Stimulated activated CD4-positive, alpha-beta T cell treated with anti-CD3 and anti-CD28 coated beads, Interleukin-1b, Interleukin-23, amount 100 ng/mL, for 1 hour (primary cell): ENCODE results near the gene TAF1A.

Experiments used
- DNase-seq, 2 donors: peaks; one replicate each; pipeline ENCODE4 v3.0.0-alpha.2; 2020; ENCODE audit warnings: low read depth in 2 of 2

The TAF1A gene

DNA sequence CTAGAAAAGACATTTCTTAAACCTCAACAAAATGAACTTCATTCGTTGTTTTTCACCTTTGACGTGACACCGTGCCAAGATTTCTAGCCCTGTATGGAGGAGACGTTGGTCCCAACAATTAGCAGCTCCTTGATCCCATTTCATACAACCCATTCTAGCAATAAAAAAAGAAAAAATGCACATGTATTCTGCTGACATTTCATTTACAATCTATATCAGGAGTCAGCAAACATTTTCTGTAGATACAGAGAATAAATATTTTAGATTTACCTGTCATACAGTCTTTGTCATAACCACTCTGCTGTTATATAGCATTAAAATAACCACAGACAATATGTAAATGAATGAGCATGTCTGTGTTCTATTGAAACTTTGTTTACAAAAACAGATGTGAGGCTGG is 7.0 kb upstream of the TAF1A start:
- no peak for DNase-seq

DNA sequence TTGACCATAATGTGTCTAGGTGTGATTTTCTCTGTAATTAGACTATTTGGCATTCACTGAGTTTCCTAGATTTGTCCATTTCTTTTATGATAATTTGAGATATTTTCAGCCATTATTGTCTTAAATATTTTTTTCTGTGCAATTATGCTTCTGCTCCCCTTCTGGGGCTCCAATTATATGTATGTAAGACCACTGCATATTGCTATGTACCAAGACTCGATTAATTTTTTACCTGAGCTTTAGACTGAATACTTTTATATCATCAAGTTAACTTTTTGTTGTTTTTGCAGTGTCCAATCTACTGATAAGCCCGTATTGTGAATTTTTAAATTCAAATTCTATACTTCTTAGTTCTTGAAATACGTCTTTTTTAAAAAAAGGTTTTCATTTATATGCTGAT is 5.1 kb upstream of the TAF1A start:
- no peak for DNase-seq

DNA sequence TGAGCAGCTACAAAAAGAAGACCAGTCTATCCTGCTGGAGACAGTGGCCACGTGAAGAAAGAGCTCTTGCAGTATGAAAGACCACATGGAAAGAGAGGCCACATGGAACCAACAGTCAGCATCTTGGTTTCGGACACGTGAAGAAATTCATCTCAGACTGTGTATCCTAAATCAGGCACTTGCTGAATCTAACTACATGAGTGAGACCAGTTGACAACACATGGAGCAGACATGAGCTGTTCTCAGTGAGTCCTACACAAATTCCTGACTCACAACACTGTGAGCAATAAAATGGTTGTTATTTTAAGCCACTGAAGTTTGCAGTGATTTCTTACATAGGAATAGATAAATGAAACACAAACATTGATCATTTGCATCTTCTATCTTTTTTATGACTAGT is 2.4 kb upstream of the TAF1A start:
- no peak for DNase-seq

DNA sequence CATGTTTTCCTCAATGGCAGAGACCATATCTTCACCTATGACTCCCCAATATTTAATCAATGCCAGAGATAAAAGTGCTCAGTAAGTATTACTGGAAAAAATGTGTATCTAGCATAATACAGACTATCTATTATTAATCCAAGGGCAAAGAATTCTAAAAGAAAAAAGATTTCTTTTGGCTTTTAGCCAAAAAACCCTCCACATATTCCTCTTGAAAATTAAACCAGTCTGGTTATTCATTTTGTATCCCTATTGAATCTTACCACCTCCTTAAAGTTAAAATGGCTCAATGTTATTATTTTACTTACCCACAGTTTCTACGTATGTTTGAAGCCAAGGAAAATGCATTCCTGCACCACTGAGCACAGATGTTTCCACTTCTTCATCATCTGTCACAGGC is 1.6 kb downstream of the TAF1A start:
- no peak for DNase-seq

DNA sequence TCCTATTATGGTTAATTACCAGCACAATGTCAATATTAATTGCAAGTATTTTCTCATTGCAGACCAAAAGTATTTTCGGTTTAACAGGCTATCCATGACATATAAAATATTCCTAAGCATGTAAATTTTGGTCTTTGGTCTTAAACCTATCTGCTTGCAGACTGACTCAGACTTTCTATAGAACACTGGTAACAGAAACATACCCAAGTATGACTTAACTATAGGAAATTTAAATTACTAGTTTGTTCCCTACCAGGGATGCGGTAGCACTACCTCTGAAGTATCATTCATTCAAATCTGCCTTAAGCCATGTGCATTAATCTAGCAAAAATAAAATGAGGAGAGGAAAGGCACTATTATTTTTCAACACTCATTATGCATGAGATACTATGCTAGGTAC is 2.9 kb downstream of the TAF1A start:
- no peak for DNase-seq

DNA sequence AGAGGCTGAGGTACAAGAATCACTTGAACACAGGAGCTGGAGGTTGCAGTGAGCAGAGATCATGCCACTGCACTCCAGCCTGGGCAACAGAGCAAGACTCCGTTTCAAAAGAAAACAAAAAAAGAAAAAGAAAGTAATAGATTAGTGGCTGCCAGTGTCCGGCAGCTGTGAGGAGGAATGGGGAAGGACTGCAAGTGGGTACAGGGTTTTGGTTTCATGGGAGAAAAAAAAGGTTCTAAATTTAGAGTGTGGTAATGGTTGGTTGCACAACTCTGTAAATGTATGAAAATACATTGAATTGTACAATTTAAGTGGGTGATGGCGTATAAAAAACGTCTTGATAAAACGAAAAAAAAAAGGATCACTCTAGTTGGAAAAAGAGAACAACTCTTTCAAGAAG is 6.7 kb downstream of the TAF1A start:
- no peak for DNase-seq

DNA sequence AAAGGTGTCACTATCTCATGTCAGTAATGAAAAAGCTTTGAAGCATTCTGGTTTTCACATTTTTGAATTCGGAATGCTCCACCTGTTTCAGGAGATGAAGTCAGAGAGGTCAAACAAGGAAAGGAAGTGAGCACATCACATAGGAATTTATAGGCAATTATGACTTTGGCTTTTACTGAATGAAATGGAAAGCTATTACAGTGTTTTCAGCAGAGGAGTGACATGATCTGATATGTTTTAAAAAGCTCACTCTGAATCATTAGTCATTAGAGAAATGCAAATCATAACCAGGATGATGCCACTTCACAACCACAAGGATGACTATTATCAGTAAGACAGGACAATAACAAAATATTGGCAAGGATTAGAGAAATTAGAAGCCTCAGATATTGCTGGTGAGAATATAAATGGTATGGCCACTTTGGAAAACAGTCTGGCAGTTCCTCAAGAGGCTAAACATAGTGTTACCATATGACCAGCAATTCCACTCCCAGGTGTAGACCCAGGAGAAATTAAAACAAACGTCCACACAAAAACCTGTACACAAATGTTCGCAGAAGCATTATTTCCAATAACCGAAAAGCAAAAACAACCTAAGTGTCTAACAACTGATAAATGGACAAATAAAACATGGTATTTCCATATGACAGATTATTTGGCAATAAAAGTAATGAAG is 7.5 kb downstream of the TAF1A start:
- DNase-seq: no peak

DNA sequence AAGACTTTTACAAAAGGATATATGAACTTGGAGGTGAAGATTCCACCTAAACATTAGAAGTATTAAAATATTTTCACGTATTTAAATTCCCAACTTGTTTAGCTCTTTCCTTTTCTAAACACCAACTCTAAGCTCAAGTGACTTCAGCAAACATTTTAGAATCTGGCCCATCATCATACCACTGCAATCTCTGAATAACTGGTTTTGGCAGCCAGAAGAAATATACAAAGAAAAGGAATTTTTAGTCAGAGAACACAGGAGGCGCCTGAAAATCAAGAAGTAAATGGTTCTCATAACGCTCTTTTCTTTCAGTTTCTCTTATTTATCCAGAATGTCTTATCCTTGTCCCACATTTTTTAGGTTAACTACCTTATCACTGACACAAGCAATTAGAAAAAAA is 10.4 kb downstream of the TAF1A start:
- no peak for DNase-seq

DNA sequence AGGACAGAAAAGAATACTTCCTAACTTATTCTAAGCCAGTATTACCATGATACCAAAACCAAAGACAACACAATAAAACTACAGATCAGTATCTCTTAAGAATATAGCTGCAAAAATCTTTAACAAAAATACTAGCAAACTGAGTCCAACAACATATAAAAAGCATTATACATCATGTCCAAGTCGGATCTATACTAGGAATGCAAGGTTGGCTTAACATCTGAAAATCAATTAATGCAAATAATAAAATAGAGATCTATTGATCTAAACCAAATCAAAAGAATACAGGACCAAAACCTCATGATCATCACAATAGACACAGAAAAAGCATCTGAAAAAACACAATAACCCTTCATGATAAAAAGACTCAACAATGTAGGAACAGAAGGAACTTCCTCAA is 18.9 kb downstream of the TAF1A start:
- DNase-seq: no peak

DNA sequence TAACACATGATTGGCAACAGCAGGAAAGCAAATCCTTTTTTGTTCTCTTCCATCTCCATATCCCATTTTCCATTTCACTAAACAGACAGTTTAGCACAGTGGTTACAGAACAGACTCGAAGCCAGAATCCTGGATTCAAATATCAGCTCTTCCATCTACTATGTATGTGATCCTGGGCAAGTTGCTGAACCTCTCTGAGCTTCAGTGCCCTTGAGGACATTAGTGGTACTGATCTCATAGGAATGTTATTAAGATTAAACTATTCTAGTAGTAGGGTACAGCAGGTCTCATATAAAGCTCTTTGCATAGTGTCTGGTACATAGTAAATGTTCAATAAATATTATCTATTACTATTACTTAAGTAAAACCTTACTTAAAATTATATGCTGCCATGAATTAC is 28.1 kb downstream of the TAF1A start:
- DNase-seq: no peak

DNA sequence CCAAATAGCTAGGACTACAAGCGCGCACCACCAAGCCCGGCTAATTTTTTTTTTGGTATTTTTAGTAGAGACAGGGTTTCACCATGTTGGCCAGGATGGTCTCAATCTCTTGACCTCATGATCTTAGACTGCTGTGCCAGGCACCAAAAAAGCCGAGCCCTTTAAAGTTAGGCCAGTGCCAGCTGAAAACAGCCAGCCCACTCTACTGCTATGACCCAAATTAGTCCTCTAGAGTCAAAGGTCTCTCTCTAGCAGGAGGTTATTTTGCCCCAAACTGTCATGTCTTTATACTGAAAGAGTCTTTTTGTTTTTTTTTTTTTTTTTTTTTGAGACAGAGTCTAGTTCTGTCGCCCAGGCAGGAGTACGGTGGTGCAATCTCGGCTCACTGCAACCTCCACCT is 32.2 kb downstream of the TAF1A start:
- no peak for DNase-seq

DNA sequence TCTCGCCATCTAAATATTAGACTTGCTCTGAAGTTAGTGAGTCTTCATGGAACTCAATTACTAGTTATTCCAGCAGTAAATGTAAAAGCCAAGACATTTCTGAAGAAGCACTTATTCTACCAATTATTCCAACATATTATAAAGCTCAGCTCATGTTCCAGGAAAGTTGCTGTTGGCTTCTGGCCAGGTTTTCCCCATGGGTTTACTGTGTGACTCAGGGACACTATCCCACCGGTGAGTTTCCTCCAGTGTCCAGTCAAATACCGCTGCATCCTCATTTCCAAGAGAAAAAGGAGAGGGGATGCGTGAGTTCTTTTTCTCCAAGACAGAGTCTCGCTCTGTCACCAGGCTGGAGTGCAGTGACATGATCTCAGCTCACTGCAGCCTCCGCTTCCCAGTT is 32.6 kb downstream of the TAF1A start:
- DNase-seq: no peak

DNA sequence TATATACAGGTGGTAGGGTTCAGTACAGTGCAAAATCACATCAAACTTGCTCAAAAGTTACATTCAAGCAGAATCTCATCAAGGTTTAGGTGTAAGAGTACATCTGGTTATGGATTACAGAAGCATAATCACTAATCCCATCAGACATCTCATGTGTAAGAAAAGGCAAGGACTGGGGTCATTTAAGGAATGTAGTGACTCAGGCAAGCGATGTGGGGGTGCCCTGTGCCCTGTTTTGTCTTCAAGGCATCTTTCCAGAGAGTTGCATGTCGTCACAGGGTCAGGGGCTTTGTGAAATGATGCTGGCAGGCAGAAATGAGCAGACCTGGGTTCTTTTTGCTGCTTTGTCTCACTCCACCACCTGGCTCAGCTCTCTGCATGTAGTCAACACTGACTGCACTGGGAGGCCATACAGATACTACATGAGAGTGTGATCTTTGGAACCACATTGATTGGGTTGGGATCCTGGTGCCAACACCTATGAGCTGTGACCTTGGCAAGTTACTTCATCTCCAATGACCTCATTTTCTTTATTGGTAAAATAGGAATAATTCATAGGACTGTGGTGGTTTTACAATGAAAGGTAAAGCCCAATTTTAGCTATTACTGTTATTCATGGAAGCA is 33.6 kb downstream of the TAF1A start:
- no peak for DNase-seq

DNA sequence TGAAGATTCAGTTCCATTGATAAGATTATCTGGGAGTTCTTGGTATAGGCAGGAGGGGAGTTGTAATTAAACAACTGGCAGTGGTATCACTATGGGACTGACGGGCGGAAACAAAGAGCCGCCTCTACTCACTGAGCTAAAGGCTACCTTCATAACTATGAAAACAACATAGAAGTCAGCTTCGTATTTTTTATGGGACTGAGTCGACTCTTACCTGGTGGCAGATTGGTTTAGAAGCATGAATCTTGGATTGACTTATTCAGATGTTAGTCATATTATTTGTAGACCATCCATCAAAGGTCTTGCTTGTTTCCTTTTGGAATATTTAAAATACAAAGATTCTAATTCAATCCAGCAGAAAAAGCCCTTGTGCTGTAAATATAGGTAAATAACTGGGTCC is 35.6 kb downstream of the TAF1A start:
- no peak for DNase-seq

DNA sequence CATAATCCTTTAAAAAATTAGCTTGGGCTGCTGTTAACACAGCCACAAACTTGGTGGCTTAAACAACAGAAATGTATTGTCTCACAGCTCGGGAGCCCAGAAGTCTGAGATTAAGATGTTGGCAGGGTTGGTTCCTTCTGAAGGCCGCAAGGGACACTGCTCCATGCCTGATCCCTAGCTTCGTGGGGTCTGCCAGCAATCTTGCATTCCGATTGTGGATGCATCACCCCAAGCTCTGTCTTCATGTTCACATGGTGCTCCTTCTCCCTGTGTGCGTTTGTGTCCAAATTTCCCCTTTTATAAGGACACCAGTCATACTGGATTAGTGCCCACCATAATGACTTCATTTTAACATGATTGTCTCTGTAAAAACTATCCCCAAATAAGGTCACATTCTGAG is 36.9 kb downstream of the TAF1A start:
- DNase-seq: no peak

DNA sequence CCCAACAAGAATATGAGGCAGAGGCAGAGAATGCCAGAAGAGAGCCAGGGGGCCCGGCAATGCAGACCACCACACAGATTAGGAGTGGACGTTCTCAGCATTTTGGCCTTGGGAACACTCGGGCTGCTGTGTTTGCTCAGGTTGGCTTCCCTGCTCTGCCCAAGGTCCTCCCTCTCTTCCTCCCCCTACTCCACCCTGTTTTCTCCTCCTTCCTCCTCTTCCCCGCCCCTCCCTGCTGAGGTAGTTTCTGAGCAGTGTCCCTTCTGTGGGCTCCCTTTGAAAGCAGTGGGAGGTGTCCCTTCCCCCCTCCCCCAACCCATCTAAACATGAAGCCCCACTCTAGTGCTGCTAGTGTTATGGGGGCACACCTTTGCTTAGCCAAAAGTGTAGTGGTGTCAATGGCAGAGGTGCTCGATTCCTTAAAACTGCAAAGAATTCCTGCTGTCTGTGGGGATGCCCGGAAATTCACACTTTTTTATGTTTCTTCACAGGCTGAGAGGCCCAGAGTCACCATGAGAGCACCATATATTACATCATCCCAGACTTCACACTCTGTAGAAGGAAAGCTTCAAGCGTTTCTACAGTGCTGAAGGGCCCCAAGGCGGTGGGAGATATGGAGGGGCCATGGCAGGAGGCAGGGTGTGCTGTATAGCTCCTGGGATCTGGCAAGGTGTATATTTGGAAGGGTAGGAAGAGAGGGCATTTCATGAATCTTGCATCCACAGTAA is 41.6 kb downstream of the TAF1A start, which contains the start of gene HHIPL2:
TSS of gene HHIPL2 (minus strand) at position 161 of the 728 bp plus-strand sequence. CDS start at position 101, 60 bp downstream.
- DNase-seq: no peak

DNA sequence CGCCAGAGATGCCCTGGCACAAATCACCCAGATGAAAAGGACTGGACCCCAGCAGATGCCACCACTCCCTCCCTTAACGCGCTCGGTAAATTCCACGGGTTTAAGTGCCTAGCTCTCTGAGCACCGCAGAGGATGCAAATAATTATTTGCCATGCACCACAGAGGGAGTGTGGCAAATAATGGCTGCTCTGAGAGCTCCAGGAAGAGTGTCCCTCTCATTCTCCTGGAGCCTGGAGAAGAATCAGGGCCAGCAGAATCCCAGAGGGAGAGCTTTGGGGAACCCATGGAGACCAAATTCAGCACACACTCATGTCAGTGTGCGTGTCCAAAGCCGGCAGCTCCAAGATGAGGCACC is 42.5 kb downstream of the TAF1A start:
- DNase-seq: no peak

DNA sequence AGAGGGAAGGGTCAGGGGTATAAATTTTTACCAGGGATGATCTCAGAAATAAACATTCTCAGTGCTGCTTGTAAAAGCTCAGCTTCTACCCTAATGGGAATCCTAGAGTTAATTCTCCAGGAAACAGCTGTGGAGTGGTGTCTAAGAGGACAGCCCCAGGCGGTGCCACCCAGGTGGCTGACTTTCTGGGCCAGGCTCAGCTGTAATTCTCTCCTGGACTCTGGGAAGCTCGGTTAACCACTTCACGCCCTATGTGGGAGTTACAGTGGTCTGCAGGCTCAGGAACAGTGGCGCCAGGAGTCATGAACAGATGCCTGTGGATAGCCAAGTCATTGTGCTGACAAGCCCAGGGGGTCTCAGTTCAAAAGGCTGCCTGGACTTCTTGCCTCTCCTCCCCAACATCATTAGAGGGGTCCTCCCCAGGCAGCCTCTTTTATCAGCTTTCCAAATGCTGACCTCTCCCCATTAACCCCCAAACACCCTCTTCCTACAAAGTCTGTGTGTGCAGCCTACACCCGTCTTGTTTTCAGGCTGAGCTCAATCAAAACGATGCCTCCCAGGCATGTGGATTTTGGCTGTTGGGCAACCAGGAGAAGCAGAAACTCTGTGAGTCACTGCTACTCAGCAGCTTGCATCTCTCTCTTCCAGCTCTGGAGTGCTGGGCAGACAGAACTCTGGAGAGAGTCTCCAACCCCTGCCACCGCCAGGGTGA is 43.0 kb downstream of the TAF1A start:
- DNase-seq: no peak

DNA sequence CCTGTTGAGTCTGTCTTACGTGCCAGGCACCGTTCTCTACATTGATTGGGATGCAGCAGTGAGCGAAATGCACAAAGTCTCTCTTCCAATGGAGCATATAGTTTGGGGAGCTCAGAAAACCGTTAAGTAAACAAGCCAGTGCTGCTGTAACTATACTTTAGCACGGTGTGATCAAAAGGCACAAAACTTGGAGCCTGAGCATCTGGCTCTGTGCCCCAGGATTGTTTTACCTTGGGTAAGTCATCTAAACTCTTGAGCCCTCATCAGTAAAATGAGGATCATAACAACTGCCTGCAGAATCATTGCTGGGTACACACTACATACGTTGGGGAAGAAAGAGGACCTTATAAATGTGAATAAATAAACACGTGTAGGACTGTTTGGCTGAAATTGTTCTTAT is 43.6 kb downstream of the TAF1A start:
- no peak for DNase-seq

DNA sequence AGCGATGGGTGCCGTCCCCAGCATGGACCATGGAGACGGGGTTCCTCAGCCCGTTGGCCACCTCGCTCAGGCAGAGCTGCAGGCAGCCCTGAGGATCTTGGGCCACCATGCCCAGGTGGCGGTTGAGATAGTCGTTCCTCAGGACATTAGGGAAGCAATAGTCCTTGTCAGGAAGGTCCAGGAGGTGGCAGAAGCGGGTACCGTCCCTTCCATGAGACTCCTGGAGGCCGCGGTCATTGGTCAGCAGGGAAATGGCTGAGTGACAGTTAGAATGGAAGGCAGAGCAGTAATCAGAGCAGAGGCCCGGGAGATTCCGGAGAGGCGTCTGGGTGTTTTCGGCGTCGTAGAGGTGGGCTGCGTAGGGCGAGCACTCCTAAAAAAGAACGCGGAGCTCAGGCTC is 45.9 kb downstream of the TAF1A start:
- no peak for DNase-seq

DNA sequence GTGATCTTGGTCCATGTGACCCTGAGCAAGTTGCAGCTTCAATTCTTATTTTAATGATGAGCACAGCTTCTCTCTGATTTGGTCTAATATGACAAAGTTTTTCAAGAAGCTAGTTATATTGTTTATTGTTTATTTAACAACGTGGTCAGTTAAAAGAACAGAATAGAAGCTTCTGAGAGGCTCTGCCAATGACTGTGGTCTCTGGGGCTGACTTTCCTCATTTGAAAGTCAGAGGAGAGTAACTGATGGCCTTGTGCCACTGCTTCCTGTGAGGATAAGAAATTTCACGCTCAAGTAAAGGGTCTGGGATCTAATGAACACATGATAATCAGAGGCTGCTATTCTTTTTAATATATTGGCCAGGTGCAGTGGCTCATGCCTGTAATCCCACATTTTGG is 49.1 kb downstream of the TAF1A start:
- DNase-seq: no peak

DNA sequence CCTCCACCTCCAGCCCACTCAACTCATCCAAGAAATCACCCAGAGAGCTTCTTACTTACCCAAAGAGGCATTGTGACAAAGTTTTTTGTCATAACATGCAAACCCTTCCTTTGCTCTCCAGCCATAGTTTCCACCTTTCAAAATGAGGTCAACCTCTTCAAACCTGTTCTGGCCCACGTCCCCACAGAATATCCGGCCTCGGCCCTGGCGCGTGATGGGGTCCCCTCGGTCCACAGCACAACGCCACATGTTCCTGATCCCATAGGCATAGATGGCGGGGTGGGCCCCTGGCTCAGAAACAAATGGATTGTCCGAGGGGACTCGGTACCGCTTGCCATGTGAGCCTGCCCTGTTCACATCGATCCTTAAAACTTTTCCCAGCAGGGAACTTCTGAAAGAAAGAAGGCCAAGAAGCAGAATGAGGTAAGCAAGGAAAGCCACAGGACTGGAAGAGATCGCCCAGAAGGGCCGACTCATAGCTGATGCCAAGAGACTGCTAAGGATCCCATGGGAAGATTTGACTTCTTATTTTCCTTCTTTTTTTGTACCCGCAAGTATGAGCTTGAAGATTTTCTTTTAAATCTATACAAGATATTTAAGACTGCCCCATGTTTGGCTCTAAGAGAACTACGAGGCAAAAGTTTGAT is 49.7 kb downstream of the TAF1A start:
- DNase-seq: no peak
